Prostate gland (tissue), 2 donors: ENCODE data around the gene DSCAML1. TPM values are rescaled to one million over a fixed set of nuclear protein-coding genes. Genes with fewer than 3 reads are reported as not detected.

ENCODE experiments used
- DNase-seq: peaks from one replicate; pipeline ENCODE4 v3.0.0-alpha.2; 2019; ENCODE audit warnings: low spot score
- H3K27ac ChIP-seq, 2 donors: fragments of 200-600 bp; sonication (generic); 2 replicates each; pipeline ENCODE4 v1.5.1; 2017 to 2019
- H3K27me3 ChIP-seq: fragments of 200-600 bp; sonication (generic); replicated peaks from 2 replicates; pipeline ENCODE4 v1.5.1; 2019; ENCODE audit not compliant: insufficient read depth
- H3K36me3 ChIP-seq, 2 donors: fragments of 200-600 bp; sonication (generic); 1 replicate in 1 of 2; 2 replicates in 1 of 2; pipeline versions ENCODE4 v1.5.1 to v1.8.1; 2017 to 2019
- H3K4me1 ChIP-seq: fragments of 200-600 bp; sonication (generic); replicated peaks from 2 replicates; pipeline ENCODE4 v1.5.1; 2019
- H3K4me3 ChIP-seq, 2 donors: fragments of 200-600 bp; sonication (generic); 2 replicates each; pipeline ENCODE4 v1.5.1; 2017 to 2019
- H3K9me3 ChIP-seq: fragments of 200-600 bp; sonication (generic); 2 replicates; pipeline ENCODE4 v1.5.1; 2017
- POLR2A ChIP-seq: fragments of 450-650 bp; IDR thresholded peaks from one replicate; pipeline ENCODE4 v1.6.1; 2016; ENCODE audit warnings: antibody characterized with exemption, mild to moderate bottlenecking
- POLR2AphosphoS5 ChIP-seq: sonication (generic); formaldehyde crosslinking; IDR thresholded peaks from one replicate; pipeline ENCODE4 v1.6.1; 2017; ENCODE audit warnings: antibody characterized with exemption
- WGBS: methylation state at CpG from one replicate; pipeline ENCODE4 v1.1.5; 2018; 5-methylcytosine and 5-hydroxymethylcytosine counted together
- intact Hi-C: fragments of 100-400 bp; cut with DNase I; formaldehyde crosslinking; loops from one replicate; pipeline ENCODE4 v1.14.2; 2022
- total RNA-seq, 2 donors: library from RNA; depleted of rRNA; stranded (reverse); fragments of >200 nt; gene quantifications; one replicate each; pipeline ENCODE4 v1.1.0, GENCODE V29; 2016
- TF ChIP-seq, protein P1 (sequence below), 4 experiments: fragments of 200-600 bp in 2 of 4; fragments of 450-650 bp in 2 of 4; sonication (generic) in 2 of 4; IDR thresholded peaks; 1 replicate in 3 of 4; 2 replicates in 1 of 4; pipeline ENCODE4 v1.5.1; 2016 to 2019; ENCODE audit warnings: antibody characterized with exemption in 4 of 4, mild to moderate bottlenecking in 2 of 4, moderate library complexity in 2 of 4

DSCAML1 gene
- total RNA-seq, 2 donors from 2014 or later, result 0.14 to 2.8 TPM

DNA sequence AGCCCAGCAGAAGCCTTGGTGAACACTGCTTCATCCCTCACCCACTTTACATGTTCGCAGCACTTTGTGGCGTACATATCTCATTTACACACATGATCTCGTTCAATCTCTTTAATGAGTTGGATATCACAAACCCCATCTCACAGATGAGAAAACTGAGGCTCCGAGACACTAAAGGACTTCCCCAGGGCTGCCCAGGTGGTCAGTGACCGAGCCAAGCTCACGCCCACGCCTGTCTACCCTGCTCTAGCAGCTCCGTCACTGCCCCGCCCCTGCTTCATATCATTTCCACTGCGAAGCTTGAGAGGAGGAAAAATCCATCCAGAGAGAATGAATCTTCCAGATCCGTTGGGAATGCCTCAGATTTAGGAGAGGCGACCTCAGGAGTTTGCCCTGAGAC is 11.8 kb upstream of the DSCAML1 start:
- Histone ChIP-seq H3K27me3 (no peaks in the 10 kb centered on the region), H3K36me3 (no peaks in the 10 kb centered on the region), H3K9me3 (no peaks in the 10 kb centered on the region), H3K27ac (no peak overlapping the region), H3K4me1 (no peaks in the 10 kb centered on the region), H3K4me3 (no peak overlapping the region)
- 74% methylated on average over 12 of the region's 12 CpGs for WGBS
- intact Hi-C loops, result loop anchor here (5.0 kb wide), 1 partner anchor 139 kb away; no protein-coding TSS in a partner anchor
- TF ChIP-seq POLR2AphosphoS5, result no peak
- TF ChIP-seq POLR2A, result no peak
- DNase-seq, result no peak

DNA sequence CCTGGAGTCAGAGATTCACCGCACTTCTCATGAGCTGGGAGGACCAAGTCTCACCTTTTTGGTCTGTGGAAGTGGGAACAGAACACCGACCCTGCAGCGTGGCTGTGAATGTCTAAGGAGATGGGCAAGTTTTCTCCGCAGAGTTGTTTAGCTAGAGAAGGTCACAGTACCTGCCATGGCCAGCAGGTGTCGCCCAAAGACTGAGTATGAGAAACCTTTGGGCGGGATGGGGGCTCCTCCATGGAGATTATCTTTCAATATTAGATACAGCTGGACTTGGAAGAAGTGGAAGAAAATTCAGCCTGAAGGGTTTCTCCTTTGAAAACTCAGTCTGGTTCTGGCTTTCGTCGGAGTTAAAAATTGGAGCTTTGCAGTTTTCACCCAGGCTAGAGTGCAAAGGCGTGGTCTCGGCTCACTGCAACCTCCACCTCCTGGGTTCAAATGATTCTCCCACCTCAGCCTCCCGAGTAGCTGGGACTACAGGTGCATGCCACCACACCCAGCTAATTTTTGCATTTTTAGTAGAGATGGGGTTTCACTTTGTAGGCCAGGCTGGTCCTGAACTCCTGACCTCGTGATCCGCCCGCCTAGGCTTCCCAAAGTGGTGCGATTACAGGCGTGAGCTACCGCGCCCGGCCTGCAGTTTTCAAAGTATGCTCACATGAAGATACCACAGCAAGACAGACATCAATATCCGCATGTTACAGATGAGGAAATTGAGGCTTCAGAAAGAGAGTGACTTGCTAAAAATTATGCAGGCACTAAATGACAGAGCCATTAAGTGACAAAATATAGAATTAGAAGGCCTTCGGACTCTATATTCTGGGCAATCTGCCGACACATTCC is 10.7 kb upstream of the DSCAML1 start:
- intact Hi-C loops, result loop anchor here (5.0 kb wide), 1 partner anchor 140 kb away; no protein-coding TSS in a partner anchor
- Histone ChIP-seq H3K9me3 (no peaks in the 10 kb centered on the region), H3K4me1 (no peaks in the 10 kb centered on the region), H3K4me3 (no peak overlapping the region), H3K36me3 (no peaks in the 10 kb centered on the region), H3K27ac (no peak overlapping the region), H3K27me3 (no peaks in the 10 kb centered on the region)
- peak; percentile 48 for DNase-seq
- WGBS, result 64% methylated on average over 22 of the region's 22 CpGs
- no peak for TF ChIP-seq POLR2A
- TF ChIP-seq, protein P1, sequence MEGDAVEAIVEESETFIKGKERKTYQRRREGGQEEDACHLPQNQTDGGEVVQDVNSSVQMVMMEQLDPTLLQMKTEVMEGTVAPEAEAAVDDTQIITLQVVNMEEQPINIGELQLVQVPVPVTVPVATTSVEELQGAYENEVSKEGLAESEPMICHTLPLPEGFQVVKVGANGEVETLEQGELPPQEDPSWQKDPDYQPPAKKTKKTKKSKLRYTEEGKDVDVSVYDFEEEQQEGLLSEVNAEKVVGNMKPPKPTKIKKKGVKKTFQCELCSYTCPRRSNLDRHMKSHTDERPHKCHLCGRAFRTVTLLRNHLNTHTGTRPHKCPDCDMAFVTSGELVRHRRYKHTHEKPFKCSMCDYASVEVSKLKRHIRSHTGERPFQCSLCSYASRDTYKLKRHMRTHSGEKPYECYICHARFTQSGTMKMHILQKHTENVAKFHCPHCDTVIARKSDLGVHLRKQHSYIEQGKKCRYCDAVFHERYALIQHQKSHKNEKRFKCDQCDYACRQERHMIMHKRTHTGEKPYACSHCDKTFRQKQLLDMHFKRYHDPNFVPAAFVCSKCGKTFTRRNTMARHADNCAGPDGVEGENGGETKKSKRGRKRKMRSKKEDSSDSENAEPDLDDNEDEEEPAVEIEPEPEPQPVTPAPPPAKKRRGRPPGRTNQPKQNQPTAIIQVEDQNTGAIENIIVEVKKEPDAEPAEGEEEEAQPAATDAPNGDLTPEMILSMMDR (IDR thresholded peaks at IDR 0.05), result peak; percentile 80 to 87 (median 86)
- no peak for TF ChIP-seq POLR2AphosphoS5

DNA sequence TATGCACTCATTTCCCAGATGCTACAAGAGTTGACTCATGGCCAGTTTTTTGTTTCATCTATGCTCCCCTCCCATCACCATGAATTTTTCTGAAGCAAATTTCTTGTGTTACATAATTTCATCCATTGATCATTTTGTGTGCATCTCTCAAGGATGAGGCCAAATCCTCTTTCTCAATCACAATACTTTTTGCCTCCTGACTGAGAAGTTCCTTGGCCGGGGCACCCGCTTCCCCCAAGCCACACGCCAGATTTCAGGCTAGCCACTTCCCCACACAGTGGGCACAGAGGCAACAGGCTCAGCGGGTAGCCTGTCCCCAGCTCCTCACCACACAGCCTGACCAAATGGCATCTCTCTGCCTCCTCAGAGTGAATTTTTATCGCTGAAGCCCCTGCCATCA is 9.8 kb upstream of the DSCAML1 start:
- Histone ChIP-seq H3K4me1 (no peaks in the 10 kb centered on the region), H3K4me3 (no peak overlapping the region), H3K36me3 (no peaks in the 10 kb centered on the region), H3K9me3 (no peaks in the 10 kb centered on the region), H3K27ac (no peak overlapping the region), H3K27me3 (no peaks in the 10 kb centered on the region)
- TF ChIP-seq, protein P1 (IDR thresholded peaks at IDR 0.05), result no peak
- no peak for TF ChIP-seq POLR2AphosphoS5
- no peak for TF ChIP-seq POLR2A
- intact Hi-C loops, result loop anchor here (5.0 kb wide), 1 partner anchor 140 kb away; no protein-coding TSS in a partner anchor
- 93% methylated on average over 5 of the region's 5 CpGs for WGBS
- DNase-seq, result no peak

DNA sequence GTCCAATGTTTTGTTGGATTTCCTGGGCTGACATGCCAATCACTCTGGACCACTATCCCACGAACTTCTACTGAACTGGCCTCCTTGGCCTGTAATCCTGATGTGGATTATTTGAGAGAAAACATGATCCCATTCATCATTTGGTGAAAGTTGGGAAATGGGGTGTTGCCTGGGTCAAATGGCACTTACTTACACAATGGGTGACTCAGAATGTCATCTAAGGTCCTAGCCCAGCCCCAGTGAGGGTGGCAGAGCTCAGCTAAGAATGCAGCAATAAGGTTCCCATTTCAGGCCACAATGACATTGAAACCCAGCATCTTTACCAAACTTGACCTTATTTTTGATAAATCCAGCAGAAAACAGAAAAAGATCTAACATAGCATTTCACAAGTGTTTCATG is 8.0 kb upstream of the DSCAML1 start:
- no peak overlapping the region for H3K27ac ChIP-seq
- no peak for DNase-seq
- no peaks in the 10 kb centered on the region for H3K36me3 ChIP-seq
- H3K27me3 ChIP-seq, result no peaks in the 10 kb centered on the region
- H3K4me1 ChIP-seq, result no peaks in the 10 kb centered on the region
- no peak for TF ChIP-seq POLR2A
- no peak overlapping the region for H3K4me3 ChIP-seq
- no peaks in the 10 kb centered on the region for H3K9me3 ChIP-seq
- intact Hi-C loops, result loop anchor here (5.0 kb wide), 1 partner anchor 142 kb away; no protein-coding TSS in a partner anchor
- WGBS, result 74% methylated on average over 1 of the region's 1 CpG

DNA sequence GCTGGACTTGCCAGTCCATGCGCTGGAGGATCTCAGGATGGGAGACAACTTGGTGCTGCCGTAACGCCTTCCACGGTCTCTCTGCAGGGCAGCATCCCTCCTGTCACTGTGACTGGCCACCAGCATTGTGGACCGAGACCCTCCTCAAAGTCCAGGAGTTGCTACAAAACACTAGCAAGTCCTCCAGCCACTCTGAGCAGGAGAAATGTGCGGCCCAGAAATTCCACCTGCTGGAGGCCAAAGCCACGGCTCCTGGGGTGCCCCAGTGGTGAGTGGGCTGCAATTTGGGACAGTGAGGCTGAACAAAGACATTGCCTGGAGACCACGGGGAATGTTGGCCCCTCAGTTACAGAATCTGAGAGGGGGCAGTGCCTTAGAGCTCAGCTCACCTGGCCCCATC is 6.9 kb upstream of the DSCAML1 start:
- Histone ChIP-seq H3K27ac (no peak overlapping the region), H3K4me1 (no peaks in the 10 kb centered on the region), H3K36me3 (no peaks in the 10 kb centered on the region), H3K9me3 (no peaks in the 10 kb centered on the region), H3K4me3 (no peak overlapping the region), H3K27me3 (peaks cover 2% of the 10 kb centered on the region)
- TF ChIP-seq, protein P1 (IDR thresholded peaks at IDR 0.05), result no peak
- no peak for TF ChIP-seq POLR2AphosphoS5
- TF ChIP-seq POLR2A, result no peak
- DNase-seq, result no peak
- WGBS, result 95% methylated on average over 8 of the region's 8 CpGs
- intact Hi-C loops, result loop anchor here (5.0 kb wide), 1 partner anchor 362 kb away; no protein-coding TSS in a partner anchor
